ENCODE measurements around the gene DSG1.
"Not testable (repeated sequence)": the region's sequence is repeated elsewhere in the genome, so short reads cannot be mapped to it uniquely, and the experiment has no call there.

DSG1 gene

DNA sequence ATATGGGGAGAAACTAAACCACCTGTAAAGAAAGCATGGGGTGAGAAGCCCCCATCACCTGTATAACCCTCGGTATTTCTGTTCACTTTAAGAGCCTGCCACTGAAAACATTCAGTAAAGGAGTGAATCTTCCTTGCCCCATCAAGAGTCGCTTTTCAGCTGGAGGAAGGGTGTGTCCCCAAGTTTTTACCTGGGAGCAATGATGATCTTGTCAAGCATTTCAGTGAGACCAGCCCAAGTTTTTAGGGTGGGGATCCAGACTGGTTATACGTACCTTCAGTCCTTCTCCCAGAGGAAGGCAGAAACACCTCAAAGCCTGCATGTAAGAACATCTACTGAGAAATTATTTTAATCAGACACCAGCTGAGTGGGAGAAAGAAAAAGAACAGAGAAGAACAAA lies at the start of gene DSG1:
DSG1 (plus strand) TSS at position 301 of the 400 bp plus-strand sequence. CDS start 141 bp downstream, outside the sequence.
- DNase-seq = no peak

DNA sequence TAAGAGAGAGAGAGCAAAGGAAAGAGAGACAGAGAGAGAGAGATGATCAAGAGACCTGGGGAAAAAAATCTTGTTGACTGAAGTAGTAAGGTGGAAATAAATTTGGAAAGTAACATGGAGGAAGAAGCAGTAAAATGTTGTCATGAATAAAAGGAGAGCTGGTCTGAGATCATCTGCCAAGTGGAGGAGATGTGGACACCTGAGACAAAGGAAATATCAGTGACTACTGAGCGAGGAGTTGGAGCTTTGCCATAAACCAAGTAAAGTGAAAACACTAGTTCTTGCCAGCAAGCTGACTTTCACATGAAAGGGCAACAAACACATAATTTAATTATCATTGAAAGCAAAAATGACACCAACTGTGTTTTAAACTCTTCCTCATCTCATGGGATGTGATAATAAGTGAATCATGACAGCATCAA lies 49.0 kb upstream of the DSG1 start:
- no peak for DNase-seq

DNA sequence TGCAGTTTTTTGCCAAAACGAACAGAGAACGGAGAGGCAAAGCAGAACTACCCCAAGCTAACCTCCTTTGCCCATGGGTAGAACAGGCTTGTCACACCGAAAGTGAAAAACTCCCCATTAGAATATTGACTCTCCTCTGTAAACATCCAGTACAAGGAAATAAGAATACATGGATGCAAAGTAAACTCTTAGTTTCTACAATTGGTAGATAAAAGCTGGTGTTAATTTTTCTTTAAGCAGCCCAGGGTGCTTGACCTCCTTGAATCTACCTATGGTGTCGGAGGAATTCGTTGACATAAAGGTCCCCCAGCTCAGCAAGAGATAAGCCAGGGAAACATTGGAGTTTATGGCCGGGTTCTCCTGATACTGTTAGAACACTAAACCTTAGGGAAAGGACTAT lies 48.4 kb upstream of the DSG1 start:
- no peak for DNase-seq

DNA sequence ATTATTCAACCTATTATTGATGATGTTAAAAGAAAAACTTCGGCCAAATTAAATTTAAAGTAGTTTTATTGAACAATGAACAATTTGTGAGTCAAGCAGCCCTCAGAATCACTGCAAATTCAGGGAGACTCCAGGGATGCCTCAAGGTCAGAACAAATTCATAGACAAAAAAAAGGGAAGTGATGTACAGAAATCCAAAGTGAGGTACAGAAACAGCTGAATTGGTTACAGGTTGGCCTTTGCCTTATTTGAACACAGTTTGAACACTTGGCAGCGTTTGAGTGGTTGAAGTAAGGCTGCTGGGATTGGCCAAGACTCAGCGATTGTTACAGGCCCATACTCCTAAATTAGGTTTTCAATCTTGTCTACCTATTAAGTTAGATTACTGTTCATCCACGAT lies 47.4 kb upstream of the DSG1 start:
- no peak for DNase-seq

DNA sequence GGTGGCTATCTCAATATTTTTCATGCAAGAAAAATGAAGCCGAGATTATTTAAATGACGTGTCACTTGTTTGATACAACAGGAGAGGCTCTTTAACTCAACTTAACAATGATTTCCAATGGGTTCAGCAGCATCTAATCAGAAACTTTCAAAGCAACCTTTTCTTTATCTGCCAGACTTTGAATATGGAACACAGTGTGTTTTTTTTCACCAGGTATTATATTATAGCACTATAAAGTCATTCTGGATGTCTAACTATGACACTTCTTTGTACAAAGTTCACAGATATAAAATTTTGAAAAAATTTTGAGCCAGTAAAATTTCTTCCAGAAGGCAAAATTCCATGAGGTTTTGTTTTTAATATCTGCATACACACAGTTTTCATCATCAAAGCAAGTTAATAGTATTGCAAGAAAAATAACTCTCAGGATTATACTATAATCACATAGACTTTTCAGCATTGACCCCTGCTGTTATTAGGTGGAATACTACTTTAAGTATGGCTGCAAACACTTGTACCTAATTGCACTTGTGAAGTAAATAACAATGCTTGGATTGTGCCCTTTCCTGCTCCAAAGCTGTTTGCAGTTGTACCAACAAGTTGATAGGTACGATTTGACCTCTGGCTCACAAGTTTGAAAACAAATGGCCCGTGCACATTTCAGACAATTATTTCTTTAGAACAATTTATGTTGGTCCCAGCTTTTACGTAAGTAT lies 44.0 kb upstream of the DSG1 start:
- no peak for DNase-seq

DNA sequence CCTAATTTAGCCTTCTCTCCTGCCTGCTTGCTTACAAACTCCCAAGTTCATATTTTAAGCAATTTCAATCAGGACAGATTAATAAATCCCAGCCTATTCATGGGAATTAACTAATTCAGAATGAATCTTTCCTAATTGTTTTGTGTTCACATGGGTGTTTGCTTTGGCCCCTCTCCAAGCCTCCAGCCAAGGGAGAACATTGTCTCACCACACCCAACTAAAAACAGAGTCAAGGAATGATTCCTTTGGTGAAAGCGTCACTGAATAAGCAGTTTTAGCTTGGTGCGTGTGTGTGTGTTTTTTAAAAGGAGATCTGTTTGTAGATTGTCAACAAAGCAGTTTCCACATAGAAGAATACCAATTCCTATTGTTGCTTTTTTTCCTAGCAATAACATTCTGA lies 43.0 kb upstream of the DSG1 start:
- no peak for DNase-seq

DNA sequence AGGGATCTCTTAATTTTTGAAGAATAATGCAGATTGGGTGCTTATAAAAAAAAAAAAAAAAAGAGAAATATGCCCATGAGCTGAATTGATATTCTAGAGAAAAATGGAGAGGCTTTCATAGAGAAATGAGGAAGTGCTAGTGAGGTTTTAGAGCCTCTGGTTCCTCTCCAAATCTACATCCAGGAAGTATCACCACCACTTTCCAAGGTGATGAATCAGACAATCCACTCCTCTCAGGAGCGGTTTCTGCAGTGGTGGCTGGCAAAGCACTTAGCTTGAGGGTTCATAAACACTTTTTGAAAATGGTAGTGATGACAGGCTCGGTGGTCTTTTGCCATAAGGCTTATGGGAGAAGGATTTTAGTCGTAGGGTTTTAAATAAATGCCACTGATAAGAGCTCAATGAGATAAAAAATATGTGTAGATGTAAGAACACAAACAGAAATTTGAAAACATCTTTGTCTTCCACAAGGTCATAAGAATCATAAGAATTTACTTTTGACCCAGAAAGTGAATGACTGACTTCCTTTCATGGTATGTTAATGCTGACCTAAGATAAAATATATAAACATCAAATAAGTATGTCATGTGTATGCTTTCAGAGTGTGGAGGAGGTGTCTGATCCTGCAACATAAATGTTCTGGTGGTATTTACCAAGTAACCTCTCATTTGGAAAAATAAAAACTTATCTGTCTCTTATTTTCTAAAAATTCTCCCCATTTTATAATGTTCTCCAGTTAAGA lies 42.1 kb upstream of the DSG1 start:
- DNase-seq = no peak

DNA sequence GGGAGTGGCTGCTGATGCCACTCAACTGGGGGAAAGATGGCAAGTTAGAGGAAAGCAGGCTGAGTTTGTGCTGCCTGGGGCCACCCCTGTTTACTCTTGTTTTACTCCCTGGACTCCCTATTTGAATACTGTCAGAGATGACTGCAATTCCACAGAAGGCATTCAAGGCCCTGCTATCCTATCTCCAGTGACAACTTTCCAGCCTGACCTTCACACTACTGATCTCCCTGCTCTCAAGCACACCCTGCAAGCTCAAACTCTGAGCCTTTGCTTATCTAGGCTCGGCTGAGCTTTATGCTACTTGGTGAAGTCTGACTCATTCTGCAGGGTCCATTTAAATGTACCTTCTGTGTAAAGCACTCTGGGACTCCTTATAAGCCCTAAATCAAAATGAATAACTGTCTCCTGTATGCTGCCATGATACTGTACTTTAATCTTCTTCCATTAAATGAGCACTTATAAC lies 39.3 kb upstream of the DSG1 start:
- no peak for DNase-seq

DNA sequence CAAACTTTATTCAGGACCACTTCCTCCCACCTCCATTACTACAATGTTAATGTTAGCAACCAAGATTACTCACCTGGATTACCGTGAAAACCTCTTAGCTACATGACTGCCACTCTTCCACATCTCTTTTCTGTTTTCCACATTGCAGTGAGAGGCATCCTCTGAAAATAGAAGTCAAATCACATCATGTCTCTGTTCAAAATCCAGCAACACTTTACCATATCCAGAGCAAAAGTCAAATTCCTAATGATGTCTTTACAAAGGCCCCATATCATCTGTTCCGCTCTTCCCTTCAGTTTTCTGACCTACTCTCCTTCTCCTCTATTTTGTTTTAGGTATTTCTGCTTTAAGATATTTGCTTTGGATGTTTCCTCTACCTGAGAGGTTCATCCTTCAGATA lies 37.5 kb upstream of the DSG1 start:
- DNase-seq = no peak

DNA sequence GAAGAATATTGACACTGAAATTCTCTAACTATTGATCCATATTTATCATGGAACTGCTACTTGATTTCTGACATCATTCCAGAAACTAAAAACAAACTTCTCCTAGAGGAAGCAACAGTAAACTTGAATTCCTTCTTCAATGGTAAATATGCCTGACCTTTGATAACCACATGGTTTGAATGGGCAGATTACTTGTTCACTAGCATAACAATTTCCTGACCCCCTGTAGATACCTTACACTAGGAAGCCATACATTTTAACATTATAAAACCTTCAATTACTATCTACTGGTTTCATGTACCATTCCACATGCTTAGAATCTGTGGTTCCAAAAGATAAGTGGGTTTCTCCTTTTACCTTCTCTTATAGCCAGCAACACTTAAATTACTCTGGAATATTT lies 36.5 kb upstream of the DSG1 start:
- no peak for DNase-seq

DNA sequence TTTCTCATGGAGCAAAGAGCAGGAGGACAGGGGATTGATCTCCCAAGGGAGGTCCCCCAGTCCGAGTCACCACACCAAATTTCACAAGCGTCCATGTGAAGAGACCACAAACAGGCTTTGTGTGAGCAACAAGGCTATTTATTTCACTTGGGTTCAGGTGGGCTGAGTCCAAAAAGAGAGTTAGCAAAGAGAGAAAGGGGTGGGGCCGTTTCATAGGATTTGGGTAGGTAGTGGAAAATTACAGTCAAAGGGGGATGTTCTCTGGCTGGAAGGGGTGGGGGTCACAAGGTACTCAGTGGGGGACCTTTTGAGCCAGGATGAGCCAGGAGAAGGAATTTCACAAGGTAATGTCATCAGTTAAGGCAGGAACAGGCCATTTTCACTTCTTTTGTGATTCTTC lies 28.5 kb upstream of the DSG1 start:
- not testable (repeated sequence) for DNase-seq

DNA sequence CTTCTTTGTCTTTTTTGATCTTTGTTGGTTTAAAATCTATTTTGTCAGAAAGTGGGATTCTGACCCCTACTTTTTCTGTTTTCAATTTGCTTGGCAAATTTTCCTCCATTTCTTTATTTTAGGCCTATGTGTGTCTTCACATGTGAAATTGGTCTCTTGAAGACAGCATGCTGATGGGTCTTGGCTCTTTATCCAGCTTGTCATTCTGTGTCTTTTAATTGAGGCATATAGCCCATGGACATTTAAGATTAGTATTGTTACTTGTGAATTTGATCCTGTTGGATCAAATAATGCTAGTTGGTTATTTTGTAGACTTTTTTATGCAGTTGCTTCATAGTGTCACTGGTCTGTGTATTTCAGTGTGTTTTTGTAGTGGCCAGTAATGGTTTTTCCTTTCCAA lies 26.3 kb upstream of the DSG1 start:
- DNase-seq = no peak

DNA sequence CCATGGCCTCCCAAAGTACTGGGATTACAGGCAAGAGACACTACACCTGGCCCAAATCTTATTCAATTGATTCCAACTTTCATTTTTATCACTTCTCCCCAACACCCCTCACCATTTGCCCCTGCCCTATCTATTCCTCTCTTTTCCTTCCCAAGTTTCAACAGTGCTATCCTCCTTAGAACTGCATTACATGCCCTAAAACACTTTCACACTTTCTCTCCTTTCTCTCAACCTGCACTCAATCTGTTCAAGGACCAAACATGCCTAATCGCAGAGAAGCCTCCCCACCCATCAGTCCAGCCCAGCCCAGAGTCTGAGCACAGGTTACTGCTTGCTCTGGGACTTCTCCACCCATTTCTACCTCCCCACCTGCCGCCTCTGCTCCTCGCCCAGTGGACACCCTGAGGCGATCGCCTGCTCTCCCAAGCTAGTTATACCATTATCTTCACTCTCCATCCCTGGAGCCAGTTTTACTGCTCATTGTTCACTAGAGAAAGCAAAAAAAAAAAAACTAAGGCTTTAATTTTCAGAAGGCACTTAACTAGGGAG lies 23.7 kb upstream of the DSG1 start:
- DNase-seq = no peak

DNA sequence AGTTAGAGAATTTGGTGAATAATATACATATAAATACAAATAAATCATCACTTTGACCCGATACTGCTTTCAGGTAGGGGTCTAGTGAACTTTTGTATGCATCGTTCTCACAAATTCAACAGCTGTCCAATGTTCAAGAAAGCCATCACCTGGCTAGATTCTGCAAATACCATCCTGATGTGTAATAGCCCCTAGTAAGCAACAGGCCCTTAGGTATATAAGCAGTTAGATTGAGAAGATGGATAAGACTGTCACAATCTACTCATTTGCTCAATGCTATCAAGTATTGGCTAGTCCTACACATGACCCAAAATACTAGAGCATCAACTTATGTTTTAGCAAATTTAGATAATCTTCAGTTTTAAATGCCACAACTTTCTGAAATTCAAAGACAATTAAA lies 20.7 kb upstream of the DSG1 start:
- DNase-seq = no peak

DNA sequence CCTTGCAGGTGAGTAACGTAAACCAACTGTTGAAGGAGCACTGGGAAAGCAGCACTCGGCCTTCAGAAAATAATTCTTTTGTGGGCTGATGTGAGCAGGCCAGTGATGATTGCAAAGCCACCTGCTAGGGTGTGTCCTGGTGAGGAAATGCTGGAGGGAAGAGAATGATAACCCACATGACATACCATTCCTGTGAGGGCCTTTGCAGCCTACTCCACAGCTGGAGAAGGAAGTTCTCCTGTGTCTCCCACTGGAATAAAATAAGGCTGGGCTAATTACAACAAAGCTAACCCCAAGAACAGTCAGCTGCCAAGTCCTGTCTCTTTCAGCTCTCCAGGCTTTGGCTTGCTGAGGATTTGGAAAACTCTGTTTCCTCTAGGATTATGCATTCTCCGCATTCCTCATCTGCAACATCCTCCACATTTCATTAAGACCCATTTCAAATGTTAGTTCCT lies 16.7 kb upstream of the DSG1 start:
- DNase-seq = no peak

DNA sequence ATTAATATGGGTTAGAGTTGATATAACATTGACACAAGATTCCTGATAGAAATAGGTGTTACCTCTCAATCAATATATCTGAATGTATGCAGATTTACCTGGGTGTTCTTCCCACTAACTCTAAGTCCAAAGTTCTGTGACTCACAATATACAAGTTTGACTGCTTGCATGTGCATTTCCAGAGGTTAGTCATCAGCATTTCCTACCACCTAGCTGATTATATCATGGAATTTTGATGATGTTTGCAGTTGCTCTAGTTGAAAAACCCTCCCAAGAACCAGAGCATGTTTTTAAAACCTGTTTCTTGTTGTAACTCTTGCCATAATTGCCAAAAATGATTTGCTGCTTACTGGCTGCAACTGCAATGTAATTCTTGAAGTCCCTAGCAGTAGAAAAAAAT lies 15.0 kb upstream of the DSG1 start:
- no peak for DNase-seq

DNA sequence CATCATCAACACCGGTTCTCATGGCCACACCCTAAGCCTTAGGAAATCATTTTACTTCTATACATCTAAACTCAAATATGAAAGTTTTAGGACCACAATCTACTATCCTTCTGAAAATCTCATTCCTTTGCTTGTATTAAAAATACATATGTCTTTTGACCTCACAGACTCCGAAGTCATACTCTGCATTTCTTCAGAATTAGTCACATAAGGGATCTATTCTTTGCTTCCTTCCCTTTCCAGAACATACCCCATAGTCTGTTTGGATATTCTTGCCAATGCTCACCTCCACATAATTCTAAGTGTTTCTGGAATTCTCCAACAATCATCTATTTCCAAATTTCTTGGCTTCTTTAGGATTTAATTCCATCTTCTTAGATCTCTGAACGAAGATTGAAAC lies 14.2 kb upstream of the DSG1 start:
- no peak for DNase-seq

DNA sequence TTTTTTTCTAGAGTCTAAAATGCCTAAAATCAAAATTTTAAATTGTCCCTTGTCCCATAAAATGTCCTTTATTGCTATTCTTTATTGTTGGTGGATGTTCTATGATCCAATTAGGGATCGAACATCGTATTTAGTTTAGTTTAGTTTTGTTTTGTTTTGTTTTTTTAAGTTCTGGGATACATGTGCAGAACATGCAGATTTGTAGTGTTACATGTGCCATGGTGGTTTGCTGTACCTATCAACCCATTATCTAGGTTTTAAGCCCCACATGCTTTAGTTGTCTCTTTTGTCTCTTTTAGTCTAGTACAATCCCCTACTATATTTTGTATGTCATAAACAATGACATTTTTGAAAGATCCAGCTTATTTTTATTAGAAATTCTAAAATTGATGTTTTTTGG lies 8.8 kb upstream of the DSG1 start:
- no peak for DNase-seq

DNA sequence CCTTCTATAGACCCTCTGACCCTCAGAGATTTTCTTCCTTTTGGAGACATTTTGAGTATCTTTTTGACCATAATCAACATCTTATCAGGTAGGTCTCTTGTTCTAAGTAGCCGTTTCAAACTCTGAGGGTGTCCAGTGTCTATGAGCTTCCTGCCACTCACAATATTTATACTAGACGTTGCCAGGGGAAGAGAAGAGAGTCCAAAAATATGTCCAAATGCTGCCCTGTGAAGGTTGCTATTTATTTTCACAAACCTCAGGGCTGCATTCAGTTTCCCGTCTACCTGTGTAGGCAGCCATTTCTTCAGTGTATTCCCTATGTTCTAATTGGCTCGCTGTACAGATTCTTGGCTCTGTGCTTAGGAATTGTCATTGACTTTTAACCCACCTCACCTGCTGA lies 986 bp upstream of the DSG1 start:
- DNase-seq = no peak

DNA sequence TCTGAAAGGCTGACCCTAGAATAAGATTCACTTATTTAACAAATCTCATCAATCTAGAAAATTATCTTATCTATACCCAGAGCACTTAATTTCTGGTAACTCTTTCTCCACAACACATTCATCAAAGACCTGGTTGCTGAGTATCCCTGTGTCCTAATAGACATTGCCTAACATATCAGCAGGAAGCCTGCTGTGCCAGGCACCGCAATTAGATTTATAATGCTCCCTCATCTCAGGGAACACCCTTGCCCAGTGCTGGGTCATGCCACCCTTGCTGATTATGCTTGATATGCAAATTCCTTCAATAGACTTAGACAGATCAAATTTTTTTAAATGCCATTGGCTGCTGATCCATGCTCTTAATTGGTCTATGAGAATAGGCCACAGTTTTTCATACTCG lies 3.8 kb downstream of the DSG1 start:
- no peak for DNase-seq

DNA sequence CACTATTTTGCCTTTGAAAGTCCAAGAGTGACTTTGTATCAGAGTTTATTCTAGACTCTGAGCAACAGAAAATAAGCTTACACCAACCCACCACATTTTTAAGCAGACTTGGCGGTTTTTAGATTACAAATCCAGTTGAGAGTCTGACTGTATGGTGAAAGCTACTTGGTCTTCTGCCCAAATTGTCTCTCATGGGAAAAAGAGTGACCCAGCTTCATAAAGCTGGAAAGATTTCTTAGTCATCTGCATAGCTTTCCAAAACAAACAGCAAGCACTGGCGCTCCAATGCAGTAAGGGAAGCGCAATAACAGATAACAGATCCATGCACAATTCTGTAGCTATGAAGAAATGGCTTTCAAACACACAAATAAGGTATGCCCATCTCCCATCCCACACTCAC lies 7.1 kb downstream of the DSG1 start:
- no peak for DNase-seq

DNA sequence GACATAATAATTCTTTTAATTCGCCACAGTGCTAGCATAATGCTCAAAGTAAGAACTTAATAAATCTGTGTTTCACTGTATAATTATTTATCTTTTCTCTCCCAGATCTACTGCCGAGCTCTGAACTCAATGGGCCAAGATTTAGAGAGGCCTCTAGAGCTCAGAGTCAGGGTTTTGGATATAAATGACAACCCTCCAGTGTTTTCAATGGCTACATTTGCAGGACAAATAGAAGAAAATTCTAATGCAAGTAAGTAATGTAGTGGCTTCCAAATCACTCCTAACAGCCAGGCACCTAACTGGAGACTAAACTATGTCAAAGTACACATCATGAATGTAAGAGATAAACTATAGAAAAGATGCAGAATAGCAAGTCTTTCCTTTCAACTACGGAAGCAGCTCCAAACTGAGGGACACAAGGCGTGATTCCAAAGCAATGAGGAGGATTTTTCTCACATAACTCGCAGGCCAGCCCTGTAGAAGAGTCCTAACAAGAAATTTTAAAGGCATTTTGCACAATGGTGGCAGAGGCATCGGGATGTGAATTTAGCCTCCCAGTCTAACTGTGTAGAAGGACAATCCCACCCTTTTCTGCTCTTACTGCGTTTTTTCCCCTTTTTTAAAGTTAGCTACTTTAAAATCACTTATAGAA lies 12.0 kb downstream of the DSG1 start:
- no peak for DNase-seq

DNA sequence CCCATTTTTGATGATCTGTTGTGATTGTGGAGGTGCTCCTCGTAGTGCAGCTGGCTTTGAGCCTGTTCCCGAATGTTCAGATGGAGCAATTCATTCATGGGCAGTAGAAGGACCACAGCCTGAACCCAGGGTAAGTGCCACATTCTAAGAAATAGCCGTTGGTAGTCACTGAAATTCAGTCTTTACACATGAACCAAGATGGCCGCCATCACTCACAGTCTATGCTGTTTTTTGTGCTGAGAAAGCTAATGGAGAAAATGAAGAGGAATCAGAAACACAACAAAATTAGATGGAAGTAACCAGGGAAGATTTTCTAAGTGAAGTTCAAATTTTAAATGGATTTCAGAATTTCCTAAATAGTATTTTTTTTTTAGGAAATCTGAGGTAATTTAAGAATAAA lies 25.5 kb downstream of the DSG1 start:
- DNase-seq = no peak

DNA sequence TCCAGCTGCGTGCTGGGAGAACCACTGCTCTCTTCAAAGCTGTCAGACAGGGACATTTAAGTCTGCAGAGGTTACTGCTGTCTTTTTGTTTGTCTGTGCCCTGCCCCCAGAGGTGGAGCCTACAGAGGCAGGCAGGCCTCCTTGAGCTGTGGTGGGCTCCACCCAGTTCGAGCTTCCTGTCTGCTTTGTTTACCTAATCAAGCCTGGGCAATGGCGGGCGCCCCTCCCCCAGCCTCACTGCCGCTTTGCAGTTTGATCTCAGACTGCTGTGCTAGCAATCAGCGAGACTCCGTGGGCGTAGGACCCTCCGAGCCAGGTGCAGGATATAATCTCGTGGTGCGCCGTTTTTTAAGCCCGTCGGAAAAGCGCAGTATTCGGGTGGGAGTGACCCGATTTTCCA lies 35.4 kb downstream of the DSG1 start:
- not testable (repeated sequence) for DNase-seq

All from activated CD4-positive, alpha-beta T cell treated with anti-CD3 and anti-CD28 coated beads, Interleukin-10, Interleukin-2, amounts not matched to agents 100 ng/mL and 50 ng/mL, durations not matched to agents 16 hours and 8 hours (primary cell).